ENCODE data around the gene PIWIL1.

PIWIL1 gene

GRCh38 chr12:130337488-130338303 is at the start of gene PIWIL1:
PIWIL1 (plus strand) TSS chr12:130337887; CDS start chr12:130342592, 4,705 bp downstream.
- DNase-seq (ENCODE audit: low spot score) = no peak

- no peak for DNase-seq (ENCODE audit: low spot score)
Observed at GRCh38 chr12:130288206-130288605, 49.5 kb upstream of the PIWIL1 start.

- no peak for DNase-seq (ENCODE audit: low spot score)
Observed at GRCh38 chr12:130288691-130289090, 49.0 kb upstream of the PIWIL1 start.

GRCh38 chr12:130290114-130290513 is 47.6 kb upstream of the PIWIL1 start:
- no peak for DNase-seq (ENCODE audit: low spot score)

- no peak for DNase-seq (ENCODE audit: low spot score)
Observed at GRCh38 chr12:130298322-130299021, 39.2 kb upstream of the PIWIL1 start.

GRCh38 chr12:130299574-130299973 is 38.1 kb upstream of the PIWIL1 start:
- DNase-seq (ENCODE audit: low spot score) = no peak

GRCh38 chr12:130300090-130300489 is 37.6 kb upstream of the PIWIL1 start:
- no peak for DNase-seq (ENCODE audit: low spot score)

- no peak for DNase-seq (ENCODE audit: low spot score)
Observed at GRCh38 chr12:130300737-130301535, 36.8 kb upstream of the PIWIL1 start.

- no peak for DNase-seq (ENCODE audit: low spot score)
Observed at GRCh38 chr12:130301559-130301958, 36.1 kb upstream of the PIWIL1 start.

- no peak for DNase-seq (ENCODE audit: low spot score)
Observed at GRCh38 chr12:130303781-130304180, 33.9 kb upstream of the PIWIL1 start.

- no peak for DNase-seq (ENCODE audit: low spot score)
Observed at GRCh38 chr12:130307859-130308258, 29.8 kb upstream of the PIWIL1 start.

DNA sequence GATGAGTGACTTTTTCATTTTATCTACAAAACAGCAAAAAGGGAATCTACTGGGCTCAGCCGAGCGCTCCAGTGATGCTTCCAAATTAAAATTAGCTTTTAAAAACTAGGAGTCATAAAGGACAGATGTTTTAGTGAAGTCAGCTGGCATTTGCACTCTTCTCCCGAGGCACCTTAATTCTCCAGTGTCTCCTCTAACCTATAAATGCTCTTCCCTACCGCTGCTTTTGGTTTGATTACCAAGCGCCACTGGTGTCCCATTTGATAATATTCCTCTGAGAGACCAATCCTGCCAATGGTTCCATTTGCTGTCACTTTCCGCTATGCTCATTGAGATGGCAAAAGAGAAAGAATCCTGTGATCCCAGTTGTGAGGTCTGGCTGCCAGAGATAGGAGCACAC is 29.3 kb upstream of the PIWIL1 start:
- no peak for DNase-seq (ENCODE audit: low spot score)

DNA sequence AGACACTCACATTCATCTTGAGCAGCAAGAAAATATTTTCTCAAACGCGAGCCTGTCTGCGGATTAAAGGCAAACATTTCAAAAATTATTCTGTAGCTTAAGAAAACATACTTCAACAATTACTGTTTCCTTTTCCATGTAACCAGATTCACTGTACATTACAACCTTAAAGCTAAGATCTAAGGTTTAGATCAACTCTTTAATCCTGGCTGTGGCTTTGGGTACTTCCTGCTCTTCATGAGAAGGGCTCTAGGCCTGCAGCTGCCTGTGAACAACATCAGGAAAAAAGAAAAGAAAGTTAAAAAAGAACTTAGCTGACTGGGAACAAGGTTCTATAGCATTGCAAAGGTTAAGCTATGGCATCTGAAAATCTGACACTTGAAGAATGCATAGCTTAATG is 21.4 kb upstream of the PIWIL1 start:
- no peak for DNase-seq (ENCODE audit: low spot score)

DNA sequence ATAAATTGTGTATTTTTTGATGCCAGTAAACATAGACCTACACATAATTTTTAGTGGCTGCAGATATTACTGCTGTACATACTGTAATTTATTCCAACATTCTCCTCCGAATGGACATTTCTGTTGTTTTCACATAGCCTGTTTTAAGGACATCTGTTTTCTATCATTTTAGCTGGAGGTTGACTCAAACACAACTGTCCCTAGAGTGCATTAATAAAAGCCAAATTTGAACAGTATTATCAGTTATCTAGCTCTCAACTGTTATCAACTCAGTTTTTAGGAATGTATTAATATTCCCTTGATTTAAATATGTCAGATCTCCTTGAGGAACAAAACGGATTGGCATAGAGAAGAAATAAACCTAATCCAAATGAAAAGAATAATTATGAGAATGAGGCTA is 17.2 kb upstream of the PIWIL1 start:
- no peak for DNase-seq (ENCODE audit: low spot score)

- DNase-seq (ENCODE audit: low spot score) = no peak
Observed at GRCh38 chr12:130322263-130322662, 15.4 kb upstream of the PIWIL1 start.

GRCh38 chr12:130330685-130331084 is 7.0 kb upstream of the PIWIL1 start:
- no peak for DNase-seq (ENCODE audit: low spot score)

DNA sequence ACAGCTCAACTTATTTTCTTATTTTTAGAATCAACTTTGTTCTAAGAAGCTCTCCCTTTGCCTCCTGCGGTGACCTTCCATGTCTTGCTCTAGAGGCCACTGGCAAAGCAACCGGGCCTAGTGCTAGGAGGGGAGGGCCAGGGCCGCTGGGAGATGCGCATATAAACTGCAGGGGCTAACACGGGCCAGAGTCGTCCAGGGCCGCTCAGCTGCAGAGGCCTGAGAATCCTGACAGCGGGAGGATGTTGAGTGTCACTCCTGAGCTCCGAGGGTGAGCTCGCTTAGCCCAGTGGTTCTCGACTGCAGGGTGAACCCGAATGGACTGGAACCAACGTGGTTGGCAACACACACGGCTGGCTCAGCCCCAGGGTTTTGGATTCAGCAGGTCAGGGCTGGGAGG is 6.5 kb upstream of the PIWIL1 start:
- DNase-seq (ENCODE audit: low spot score) = no peak

DNA sequence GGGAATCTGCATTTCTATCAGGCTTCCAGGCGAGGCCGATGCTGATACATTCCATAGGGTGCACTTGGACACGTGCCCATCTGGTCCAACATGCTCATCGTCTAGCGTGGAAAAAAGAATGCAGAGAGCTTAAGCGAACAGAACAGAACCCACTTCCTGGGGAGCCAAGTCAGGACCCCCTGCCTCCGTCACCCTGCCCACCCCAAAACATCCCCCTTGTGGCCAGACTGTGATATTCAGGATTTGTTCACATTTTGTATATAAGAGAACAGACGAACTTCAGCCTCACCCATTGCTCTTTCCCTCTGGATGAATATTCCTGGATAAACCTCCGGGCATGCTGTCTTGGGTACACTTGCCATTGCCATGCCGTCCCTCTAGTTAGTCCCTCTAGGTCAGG is 4.3 kb upstream of the PIWIL1 start:
- DNase-seq (ENCODE audit: low spot score) = no peak

GRCh38 chr12:130334399-130334798 is 3.3 kb upstream of the PIWIL1 start:
- no peak for DNase-seq (ENCODE audit: low spot score)

GRCh38 chr12:130334937-130335336 is 2.8 kb upstream of the PIWIL1 start:
- no peak for DNase-seq (ENCODE audit: low spot score)

GRCh38 chr12:130335517-130336392 is 1.9 kb upstream of the PIWIL1 start:
- DNase-seq (ENCODE audit: low spot score) = peak; percentile 39
